ENCODE measurements around the gene GRHL3.

The GRHL3 gene

GRCh38 chr1:24337455-24337854, 18.3 kb downstream of the GRHL3 start:
- ChIA-PET POLR2A (no interaction called here), CTCF (no interaction called here)
- no peak for TF ChIP-seq ELF4 (IDR thresholded peaks at IDR 0.05)
- TF ChIP-seq HDGF (IDR thresholded peaks at IDR 0.05; ENCODE audit: borderline replicate concordance): no peak
- no peak for TF ChIP-seq BHLHE40 (IDR thresholded peaks at IDR 0.05; ENCODE audit: borderline replicate concordance)
- no peak for TF ChIP-seq LEF1 (IDR thresholded peaks at IDR 0.05; ENCODE audit: borderline replicate concordance)
- TF ChIP-seq TARDBP (IDR thresholded peaks at IDR 0.05): no peak
- DNase-seq (ENCODE audit: extremely low spot score): no peak

- no peak for TF ChIP-seq BHLHE40 (IDR thresholded peaks at IDR 0.05; ENCODE audit: borderline replicate concordance)
- no peak for TF ChIP-seq FOXM1 (IDR thresholded peaks at IDR 0.05; ENCODE audit: borderline replicate concordance)
- TF ChIP-seq CTBP1 (IDR thresholded peaks at IDR 0.05; ENCODE audit: borderline replicate concordance): no peak
- TF ChIP-seq LEF1 (IDR thresholded peaks at IDR 0.05; ENCODE audit: borderline replicate concordance): no peak
- TF ChIP-seq TARDBP (IDR thresholded peaks at IDR 0.05): no peak
- no peak for TF ChIP-seq HDGF (IDR thresholded peaks at IDR 0.05; ENCODE audit: borderline replicate concordance)
- no peak for TF ChIP-seq PKNOX1 (IDR thresholded peaks at IDR 0.05)
- no peak for TF ChIP-seq ARNT (IDR thresholded peaks at IDR 0.05)
- no peak for TF ChIP-seq SP1 (IDR thresholded peaks at IDR 0.05)
- no peak for TF ChIP-seq ZNF384 (IDR thresholded peaks at IDR 0.05)
- TF ChIP-seq NFRKB (IDR thresholded peaks at IDR 0.05): no peak
- no peak for TF ChIP-seq L3MBTL2 (conservative IDR thresholded peaks at IDR 0.05)
- TF ChIP-seq FOXA1 (IDR thresholded peaks at IDR 0.05): no peak
- POLR2A ChIA-PET: no interaction called here
- DNase-seq (ENCODE audit: extremely low spot score): no peak
- CTCF ChIA-PET: interaction anchor here (0.6 kb wide), 1 partner anchor 21 kb away, joined by 3 read pairs; no protein-coding TSS in a partner anchor
Observed at GRCh38 chr1:24338447-24338846, 19.3 kb downstream of the GRHL3 start.

- no peak for TF ChIP-seq SP1 (IDR thresholded peaks at IDR 0.05)
- TF ChIP-seq FOXM1 (IDR thresholded peaks at IDR 0.05; ENCODE audit: borderline replicate concordance): no peak
- no peak for TF ChIP-seq PKNOX1 (IDR thresholded peaks at IDR 0.05)
- no peak for TF ChIP-seq HDGF (IDR thresholded peaks at IDR 0.05; ENCODE audit: borderline replicate concordance)
- no peak for TF ChIP-seq FOXK2 (IDR thresholded peaks at IDR 0.05)
- no peak for TF ChIP-seq SUZ12 (IDR thresholded peaks at IDR 0.05)
- TF ChIP-seq LEF1 (IDR thresholded peaks at IDR 0.05; ENCODE audit: borderline replicate concordance): no peak
- no peak for TF ChIP-seq NFRKB (IDR thresholded peaks at IDR 0.05)
- ChIA-PET CTCF (no interaction called here), POLR2A (no interaction called here)
- no peak for DNase-seq (ENCODE audit: extremely low spot score)
Observed at GRCh38 chr1:24339996-24340395, 20.8 kb downstream of the GRHL3 start.

DNA sequence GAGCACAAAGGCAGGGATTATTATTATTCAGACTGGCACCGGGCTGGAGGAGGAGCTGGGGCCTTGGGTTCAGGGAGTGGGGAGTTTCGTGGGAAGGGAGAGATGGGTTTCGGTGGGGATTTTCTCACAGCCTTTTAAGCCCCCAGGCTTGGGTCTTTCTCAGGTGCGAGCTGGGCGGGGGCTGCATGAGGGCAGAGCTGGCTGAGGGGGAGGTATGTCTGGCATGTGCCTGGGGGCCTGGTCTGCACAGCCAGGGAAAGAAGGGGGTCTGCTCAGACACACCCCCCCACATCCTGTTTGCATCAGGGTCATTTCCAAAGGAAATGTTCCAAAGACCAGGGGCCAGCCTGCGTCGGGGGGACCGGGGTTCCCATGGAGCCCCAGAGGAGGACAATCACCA, 21.6 kb downstream of the GRHL3 start:
- ChIA-PET POLR2A (interaction anchor here (1.9 kb wide), 1 partner anchor 19 kb away, joined by 10 read pairs; no protein-coding TSS in a partner anchor), CTCF (interaction anchor here (1.1 kb wide), 1 partner anchor 50 kb away, joined by 3 read pairs; no protein-coding TSS in a partner anchor)
- TF ChIP-seq ZNF384 (IDR thresholded peaks at IDR 0.05): no peak
- no peak for TF ChIP-seq ELF4 (IDR thresholded peaks at IDR 0.05)
- no peak for TF ChIP-seq BHLHE40 (IDR thresholded peaks at IDR 0.05; ENCODE audit: borderline replicate concordance)
- TF ChIP-seq FOXK2 (IDR thresholded peaks at IDR 0.05): no peak
- no peak for TF ChIP-seq SP1 (IDR thresholded peaks at IDR 0.05)
- TF ChIP-seq LEF1 (IDR thresholded peaks at IDR 0.05; ENCODE audit: borderline replicate concordance): no peak
- no peak for TF ChIP-seq L3MBTL2 (conservative IDR thresholded peaks at IDR 0.05)
- no peak for TF ChIP-seq ARNT (IDR thresholded peaks at IDR 0.05)
- TF ChIP-seq SUZ12 (IDR thresholded peaks at IDR 0.05): no peak
- no peak for TF ChIP-seq FOXA1 (IDR thresholded peaks at IDR 0.05)
- no peak for TF ChIP-seq HDGF (IDR thresholded peaks at IDR 0.05; ENCODE audit: borderline replicate concordance)
- TF ChIP-seq CTBP1 (IDR thresholded peaks at IDR 0.05; ENCODE audit: borderline replicate concordance): no peak
- TF ChIP-seq NFRKB (IDR thresholded peaks at IDR 0.05): no peak
- DNase-seq (ENCODE audit: extremely low spot score): no peak

GRCh38 chr1:24341260-24341659, 22.1 kb downstream of the GRHL3 start:
- no peak for TF ChIP-seq SP1 (IDR thresholded peaks at IDR 0.05)
- TF ChIP-seq CTBP1 (IDR thresholded peaks at IDR 0.05; ENCODE audit: borderline replicate concordance): no peak
- TF ChIP-seq FOXA1 (IDR thresholded peaks at IDR 0.05): no peak
- no peak for TF ChIP-seq HDGF (IDR thresholded peaks at IDR 0.05; ENCODE audit: borderline replicate concordance)
- no peak for TF ChIP-seq ARNT (IDR thresholded peaks at IDR 0.05)
- no peak for TF ChIP-seq FOXK2 (IDR thresholded peaks at IDR 0.05)
- TF ChIP-seq PKNOX1 (IDR thresholded peaks at IDR 0.05): no peak
- TF ChIP-seq SUZ12 (IDR thresholded peaks at IDR 0.05): no peak
- no peak for TF ChIP-seq L3MBTL2 (conservative IDR thresholded peaks at IDR 0.05)
- no peak for TF ChIP-seq FOXM1 (IDR thresholded peaks at IDR 0.05; ENCODE audit: borderline replicate concordance)
- no peak for TF ChIP-seq ZNF384 (IDR thresholded peaks at IDR 0.05)
- TF ChIP-seq NFRKB (IDR thresholded peaks at IDR 0.05): no peak
- no peak for TF ChIP-seq TARDBP (IDR thresholded peaks at IDR 0.05)
- no peak for TF ChIP-seq ELF4 (IDR thresholded peaks at IDR 0.05)
- TF ChIP-seq LEF1 (IDR thresholded peaks at IDR 0.05; ENCODE audit: borderline replicate concordance): no peak
- ChIA-PET CTCF (interaction anchor here (1.1 kb wide), 1 partner anchor 50 kb away, joined by 3 read pairs; no protein-coding TSS in a partner anchor), POLR2A (interaction anchor here (1.9 kb wide), 1 partner anchor 19 kb away, joined by 10 read pairs; no protein-coding TSS in a partner anchor)
- no peak for DNase-seq (ENCODE audit: extremely low spot score)

DNA sequence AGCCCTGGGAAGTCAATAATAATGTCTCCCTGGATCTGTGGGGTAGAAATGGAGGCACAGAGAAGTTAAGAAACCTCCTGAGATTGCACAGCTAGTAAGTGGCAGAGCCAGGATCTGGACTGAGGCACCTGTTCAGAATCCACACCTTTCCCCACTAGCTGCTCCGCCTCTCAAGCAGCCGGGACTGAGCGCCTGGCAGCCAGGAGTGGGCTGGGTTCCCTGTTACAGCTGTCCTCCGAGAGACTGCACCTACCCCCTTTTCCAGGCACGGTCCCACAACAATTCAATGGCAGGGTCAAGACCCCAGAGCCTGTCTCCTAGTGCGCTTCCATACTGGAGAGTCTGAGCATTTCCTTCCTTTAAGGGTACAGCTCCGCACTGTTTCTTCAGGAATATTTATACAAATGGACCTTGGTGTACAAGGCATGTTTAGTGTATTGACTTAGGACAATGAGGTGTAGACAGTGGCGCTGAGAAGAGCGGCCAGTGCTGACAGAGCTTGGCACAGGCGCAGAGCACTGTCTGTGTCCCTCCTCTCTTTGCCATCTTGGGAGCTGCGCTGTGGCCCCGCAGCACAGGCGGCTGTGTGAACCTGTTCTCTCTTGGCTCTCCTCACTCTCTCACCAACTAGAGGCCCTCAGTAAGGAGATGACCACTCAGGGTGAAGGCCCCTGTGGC, 24.4 kb downstream of the GRHL3 start:
- CTCF ChIA-PET: interaction anchor here (0.9 kb wide), 1 partner anchor 49 kb away, joined by 3 read pairs; no protein-coding TSS in a partner anchor

More for the DNA sequence above, 24.4 kb downstream of the GRHL3 start:
- POLR2A ChIA-PET: interaction anchor here (1.8 kb wide), 1 partner anchor 22 kb away, joined by 6 read pairs; no protein-coding TSS in a partner anchor
- no peak for DNase-seq (ENCODE audit: extremely low spot score)
- TF ChIP-seq ARNT (IDR thresholded peaks at IDR 0.05) (no peak), FOXK2 (IDR thresholded peaks at IDR 0.05) (no peak), NFRKB (IDR thresholded peaks at IDR 0.05) (no peak), ZNF384 (IDR thresholded peaks at IDR 0.05) (no peak), SP1 (IDR thresholded peaks at IDR 0.05) (no peak), L3MBTL2 (conservative IDR thresholded peaks at IDR 0.05) (no peak), HDGF (IDR thresholded peaks at IDR 0.05; ENCODE audit: borderline replicate concordance) (no peak), FOXM1 (IDR thresholded peaks at IDR 0.05; ENCODE audit: borderline replicate concordance) (no peak), ELF4 (IDR thresholded peaks at IDR 0.05) (no peak), PKNOX1 (IDR thresholded peaks at IDR 0.05) (no peak)
